Measurements from ENCODE around the gene MRPL28.
"Not testable (repeated sequence)": the region's sequence is repeated elsewhere in the genome, so short reads cannot be mapped to it uniquely, and the experiment has no call there.

Gene MRPL28

GRCh38 chr16:373020-373598 lies 2.8 kb upstream of the MRPL28 start:
- no peak for DNase-seq

- no peak for DNase-seq
Measured at GRCh38 chr16:372302-372983, 2.1 kb upstream of the MRPL28 start.

DNA sequence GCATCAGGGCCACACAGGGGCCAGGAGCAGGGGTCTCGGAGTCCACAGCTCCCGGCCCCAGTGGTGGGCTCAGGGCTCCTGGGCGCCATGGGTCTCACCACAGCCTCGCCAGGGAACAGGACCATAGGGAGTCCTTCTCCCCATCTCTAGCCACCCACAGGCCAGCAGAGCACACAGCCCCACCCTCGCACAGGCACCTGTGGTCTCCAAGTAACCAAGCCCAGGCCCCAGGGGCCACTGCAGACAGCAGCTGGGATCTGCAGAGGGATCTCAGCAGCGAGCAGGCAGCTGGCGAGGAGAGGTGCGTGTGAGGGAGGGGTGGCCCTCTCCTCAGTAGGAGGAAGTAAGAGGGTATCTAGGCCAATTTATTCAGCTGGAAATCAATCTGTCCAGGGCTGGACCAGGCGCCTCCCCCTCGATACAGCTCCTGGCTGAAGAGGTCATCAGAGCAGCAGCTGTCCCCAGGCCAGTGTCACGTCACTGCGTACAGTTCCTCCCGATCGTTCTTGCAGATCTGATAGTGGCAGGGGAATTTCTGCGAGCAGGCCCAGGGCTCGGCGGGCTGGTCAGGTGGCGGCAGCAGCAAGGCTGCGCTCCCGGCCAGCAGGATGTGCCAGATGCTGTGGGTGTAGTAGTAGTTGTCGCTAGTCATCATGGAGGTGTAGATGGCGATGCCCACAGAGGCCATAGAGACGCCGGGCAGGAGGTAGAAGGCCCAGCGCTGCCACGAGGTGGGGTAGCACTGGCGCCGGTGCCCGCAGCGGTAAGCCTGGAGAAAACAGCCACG lies 1.4 kb upstream of the MRPL28 start:
- no peak for DNase-seq

DNA sequence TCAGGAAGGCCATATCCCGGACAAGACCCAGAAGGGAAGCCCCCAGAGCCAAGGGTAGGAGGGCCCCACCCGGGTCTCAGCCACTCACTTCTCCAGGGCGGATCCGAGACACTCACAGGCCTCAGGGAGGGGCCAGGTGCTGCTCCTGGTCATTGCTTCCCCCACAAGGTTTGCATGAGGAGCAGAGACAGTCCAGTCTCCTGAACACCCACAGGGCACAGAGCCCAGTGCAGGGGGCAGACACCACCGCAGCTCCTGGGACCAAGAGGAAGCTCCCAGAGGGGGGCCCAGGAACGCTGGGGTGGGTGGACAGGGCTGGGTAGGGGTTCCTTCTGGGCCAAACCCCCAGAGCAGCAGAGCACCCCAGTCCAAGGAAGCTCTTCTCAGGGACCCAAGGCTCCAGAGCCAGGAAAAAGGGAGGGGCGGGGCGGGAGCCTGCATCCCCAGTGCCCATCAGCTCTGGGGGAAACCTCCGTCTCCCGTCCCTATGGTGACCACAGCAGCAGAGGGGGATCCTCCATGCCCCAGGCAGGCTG lies 709 bp upstream of the MRPL28 start:
- DNase-seq = no peak

DNA sequence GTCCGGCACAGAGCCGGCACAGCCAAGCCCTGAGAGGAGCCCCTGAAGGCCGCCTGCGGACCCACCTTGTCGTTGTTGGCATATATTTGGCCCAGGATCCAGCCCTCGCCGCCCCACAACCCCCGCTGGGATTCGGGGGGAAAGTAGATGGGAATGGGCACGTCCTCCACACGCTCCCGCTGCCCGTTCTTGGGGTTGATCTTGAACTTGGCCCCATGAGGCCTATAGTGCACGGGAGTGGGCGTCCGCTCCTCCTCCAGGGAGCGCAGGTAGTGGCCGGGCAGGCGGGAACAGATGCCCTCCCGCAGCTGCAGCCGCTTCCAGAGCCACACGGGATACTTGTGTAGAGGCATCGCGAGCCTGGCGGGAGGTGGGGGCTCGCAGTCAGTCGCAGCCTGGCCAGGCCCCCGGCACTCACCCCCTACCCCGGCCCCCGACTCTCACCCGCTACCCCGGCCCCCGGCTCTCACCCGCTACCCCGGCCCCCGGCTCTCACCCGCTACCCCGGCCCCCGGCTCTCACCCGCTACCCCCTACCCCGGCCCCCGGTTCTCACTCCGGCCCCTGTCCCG lies 387 bp downstream of the MRPL28 start:
- DNase-seq = no peak

DNA sequence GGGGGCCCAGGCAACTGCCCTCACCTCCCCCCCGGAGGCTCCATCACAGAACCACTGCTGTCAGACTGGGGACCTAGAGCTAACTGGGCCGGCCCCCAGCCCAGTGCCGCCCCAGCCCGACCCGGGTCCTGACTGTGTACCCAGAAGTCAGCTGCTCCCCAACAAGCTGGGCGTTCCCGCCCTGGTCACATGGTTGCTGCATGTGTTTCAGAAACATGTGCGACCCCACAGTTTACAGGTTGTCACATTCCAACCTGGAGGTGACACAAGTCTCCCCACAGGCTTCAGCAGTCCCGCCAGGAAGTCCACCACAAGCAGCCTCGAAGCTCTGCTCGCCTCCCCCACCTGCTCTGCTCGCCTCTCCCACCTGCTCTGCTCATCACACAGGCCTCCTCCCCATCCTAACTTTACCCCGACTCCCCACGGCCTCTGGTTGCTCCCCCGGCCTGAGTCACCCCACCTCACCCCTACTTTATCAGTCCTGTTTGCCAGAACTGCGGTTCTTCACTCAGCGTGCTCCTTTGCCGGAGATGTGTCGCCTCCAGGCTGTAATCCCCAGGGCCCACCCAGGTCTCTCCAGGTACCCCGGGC lies 968 bp downstream of the MRPL28 start:
- no peak for DNase-seq

GRCh38 chr16:368388-369158 lies 1.8 kb downstream of the MRPL28 start:
- DNase-seq = no peak

DNA sequence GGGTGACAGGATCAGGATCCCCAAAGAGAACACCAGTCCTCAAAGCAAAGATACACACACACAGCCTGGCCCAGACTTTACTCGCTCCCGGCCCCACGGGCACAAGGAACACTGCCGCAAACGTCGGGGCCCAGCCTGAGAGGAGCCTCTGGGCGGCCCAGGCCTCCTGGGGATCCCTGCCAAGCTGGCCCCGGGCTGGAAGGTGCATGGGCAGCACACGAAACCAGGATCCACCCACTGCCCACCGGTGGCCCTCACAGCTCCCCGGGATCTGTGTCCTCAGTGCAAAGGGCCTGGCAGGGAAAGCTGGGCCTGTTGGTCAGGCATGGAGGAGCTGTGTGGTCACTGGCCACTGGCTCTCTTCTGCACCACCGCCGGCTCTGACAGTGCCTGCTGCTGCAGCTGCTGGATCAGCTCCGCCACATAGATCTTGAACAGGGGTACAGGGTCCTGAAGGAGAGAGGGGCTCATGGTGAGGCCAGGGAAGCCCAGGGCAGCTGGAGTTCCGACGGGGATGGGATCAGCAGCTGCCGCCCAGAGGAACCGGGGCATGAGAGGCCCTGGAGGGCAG lies 2.9 kb downstream of the MRPL28 start:
- no peak for DNase-seq

GRCh38 chr16:366476-366875 lies 3.9 kb downstream of the MRPL28 start:
- no peak for DNase-seq

GRCh38 chr16:364595-365491 lies 5.5 kb downstream of the MRPL28 start:
- DNase-seq = no peak

DNA sequence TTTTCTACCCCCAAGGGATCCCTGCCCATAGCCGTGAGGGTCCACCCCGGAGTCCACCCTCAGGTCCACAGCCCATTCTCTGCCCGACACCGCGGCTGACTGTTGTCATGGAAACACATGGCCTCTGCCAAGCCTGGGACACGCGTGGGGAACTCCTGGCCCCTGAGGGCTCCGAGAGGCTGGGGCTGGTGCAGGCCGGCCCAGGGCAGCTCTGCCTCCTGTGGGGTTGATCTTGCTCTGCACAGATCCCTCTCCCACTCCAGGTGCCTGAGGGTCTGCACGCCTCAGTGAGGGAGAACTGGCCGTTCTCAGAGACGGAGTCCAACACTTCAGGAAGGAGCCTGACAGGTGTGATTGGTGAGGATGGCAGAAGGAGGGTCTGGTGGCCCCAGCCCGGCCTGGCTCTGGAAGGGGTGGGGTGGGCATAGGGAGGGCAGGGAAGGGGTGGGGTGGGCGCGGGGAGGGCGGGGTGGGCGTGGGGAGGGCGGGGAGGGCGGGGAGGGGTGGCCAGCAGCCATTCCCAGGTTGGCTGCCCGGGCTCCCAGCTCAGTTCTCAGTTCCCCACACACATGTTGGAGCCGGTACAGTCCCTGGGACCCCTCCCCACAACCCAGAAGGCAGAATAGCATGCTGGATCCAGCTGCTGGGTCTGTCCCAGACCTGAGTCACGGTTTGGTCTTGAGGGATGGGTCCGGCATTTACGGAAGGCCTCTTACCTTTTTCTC lies 6.4 kb downstream of the MRPL28 start:
- DNase-seq = no peak

- no peak for DNase-seq
Measured at GRCh38 chr16:363110-363765, 7.1 kb downstream of the MRPL28 start.

DNA sequence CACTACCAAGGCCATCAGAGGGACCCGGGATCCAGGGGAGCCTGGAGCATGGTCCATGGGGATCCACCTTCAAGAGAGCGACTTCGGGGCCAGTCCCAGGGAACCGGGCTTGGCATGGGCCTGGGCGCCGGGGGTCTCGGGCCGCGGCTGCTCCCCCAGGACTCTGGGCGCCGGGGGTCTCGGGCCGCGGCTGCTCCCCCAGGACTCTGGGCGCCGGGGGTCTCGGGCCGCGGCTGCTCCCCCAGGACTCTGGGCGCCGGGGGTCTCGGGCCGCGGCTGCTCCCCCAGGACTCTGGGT lies 7.7 kb downstream of the MRPL28 start:
- not testable (repeated sequence) for DNase-seq

DNA sequence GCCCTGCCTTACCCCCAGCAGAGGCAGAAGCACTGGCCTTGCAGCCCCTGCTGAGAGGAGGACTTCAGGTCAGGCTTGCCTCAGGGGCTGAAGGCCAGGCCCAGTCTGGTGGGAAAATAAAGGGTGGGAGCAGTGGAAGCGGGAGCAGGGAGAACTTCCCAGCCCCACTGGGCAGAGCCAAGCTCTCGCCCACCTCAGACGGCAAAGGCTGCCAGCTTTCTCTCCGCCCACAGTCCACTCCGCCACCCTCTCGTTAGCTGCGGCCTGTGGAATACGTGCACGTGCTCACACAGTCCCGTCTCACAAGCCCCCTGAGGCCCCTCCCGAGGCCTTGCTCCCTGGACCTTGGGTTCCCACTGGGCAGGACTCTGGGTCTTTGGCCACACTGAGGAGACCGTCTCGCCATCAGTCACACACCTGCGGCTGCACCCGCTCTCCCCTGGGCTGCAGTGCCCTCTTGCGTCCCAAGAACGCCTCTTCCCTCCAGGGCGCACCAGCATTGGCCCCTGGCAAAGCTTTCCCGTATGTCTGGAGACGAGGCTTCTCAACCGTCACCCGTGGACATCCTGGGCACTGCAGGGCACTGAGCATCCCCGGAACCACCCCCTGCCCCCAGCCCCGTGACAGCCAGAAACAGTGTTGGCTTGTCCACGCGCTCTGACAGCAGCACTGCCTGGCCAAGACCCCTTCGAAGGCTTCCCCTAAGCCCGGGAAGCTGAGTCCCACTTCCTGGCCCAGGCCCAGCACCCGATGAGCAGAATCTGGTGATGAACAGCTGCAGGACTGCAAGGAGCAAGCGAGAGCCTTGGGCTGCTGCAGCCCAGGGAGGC lies 8.3 kb downstream of the MRPL28 start:
- peak; percentile 46 for DNase-seq

GRCh38 chr16:361341-361871 lies 8.9 kb downstream of the MRPL28 start:
- no peak for DNase-seq

DNA sequence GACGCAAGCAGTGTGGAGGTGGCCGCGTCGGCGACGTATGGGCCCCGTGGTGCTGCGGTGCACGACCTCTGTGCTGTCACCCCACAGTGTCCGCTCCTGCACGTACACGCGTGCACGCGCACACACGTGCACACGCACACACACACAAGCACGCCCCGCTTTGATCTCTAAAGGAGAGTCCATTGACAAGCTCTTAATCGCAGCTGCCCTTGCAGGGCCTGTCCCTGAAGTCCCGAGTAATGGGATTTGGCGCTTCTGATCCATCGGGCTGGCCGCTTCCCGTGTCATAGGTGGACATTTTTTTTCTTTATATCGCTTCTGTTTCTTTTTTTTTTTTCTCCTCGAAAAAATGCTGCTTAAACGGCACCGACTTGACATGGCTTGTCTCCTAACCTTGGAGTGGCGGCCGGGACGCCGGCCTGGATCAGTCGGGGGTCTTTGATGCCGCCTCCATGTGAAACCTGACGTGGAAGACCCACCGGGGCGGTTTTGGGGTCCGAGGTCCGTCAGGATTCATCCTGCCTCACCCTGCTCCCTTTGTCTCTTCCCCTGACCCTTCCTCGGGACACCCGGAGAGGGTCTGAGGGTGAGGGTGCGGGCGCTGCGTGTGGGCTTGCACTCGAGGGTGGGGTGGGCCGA lies 9.5 kb downstream of the MRPL28 start:
- DNase-seq = no peak

DNA sequence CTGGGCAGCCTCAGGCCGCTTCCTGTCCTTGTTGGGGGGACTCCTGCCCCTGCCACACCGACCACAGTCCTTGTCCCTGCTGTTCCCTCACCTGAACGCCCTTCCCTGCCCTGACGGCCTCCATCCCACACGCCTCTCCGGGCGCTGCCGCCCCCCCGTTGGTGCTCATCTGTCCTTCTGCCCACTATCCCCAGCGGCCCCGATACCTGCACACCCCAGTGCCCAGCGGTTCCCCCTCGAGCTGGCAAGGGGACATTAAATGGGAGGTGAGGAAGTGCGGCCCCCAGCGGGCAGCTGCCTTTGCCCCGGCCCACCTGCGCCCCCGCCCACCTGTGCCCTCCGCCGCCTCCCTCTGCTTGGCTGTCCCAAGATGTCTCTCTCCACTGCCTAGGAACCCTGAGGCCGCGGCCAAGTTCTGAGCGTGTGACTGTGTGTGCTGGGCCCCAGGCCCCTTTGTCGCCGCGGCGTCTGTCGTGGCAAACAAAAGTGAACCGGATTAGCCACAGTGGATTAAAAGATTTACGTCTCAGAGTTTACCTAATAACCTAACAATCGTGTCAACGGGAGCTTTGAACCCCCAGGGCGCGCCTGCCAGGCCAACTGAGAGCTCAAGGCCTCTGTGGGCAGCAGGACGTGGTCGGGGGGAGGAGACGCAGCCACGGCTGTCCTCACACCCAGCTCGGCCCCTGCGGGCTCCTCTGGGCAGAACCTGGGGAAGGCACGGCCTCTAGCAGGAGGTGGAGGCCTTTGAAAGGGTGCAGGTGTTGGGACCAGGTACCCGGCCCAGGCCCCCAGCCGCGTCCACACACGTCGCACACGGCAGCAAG lies 10.3 kb downstream of the MRPL28 start:
- DNase-seq = no peak

Measured in NCI-H1694 (cell line).